Smooth muscle cell (in vitro differentiated cells): ENCODE results near the gene NDUFS8. TPM values are rescaled to one million over a fixed set of nuclear protein-coding genes. Genes with fewer than 3 reads are reported as not detected.

Experiments used
- DNase-seq: peaks from one replicate; lab custom pipeline; 2025; ENCODE audit not compliant: unreplicated experiment; lab: John Stamatoyannopoulos, UW
- H2AFZ ChIP-seq: fragments of 200-600 bp; sonication (generic); 2 replicates; pipeline ENCODE4 v1.6.0; 2016; ENCODE audit warnings: antibody characterized with exemption, low read depth, mild to moderate bottlenecking
- H3F3A ChIP-seq: fragments of 200-600 bp; sonication (generic); 2 replicates; pipeline ENCODE4 v1.6.0; 2017; ENCODE audit warnings: antibody characterized with exemption, low read depth
- H3K27ac ChIP-seq: fragments of 200-600 bp; sonication (generic); 2 replicates; pipeline ENCODE4 v1.5.1; 2016; ENCODE audit warnings: low read depth, mild to moderate bottlenecking
- H3K27me3 ChIP-seq: fragments of 200-600 bp; sonication (generic); 2 replicates; pipeline ENCODE4 v1.6.1; 2016; ENCODE audit warnings: low read depth, mild to moderate bottlenecking
- H3K36me3 ChIP-seq: fragments of 200-600 bp; sonication (generic); 2 replicates; pipeline ENCODE4 v1.5.1; 2016; ENCODE audit warnings: low read depth
- H3K4me1 ChIP-seq: fragments of 200-600 bp; sonication (generic); 2 replicates; pipeline ENCODE4 v1.5.1; 2016; ENCODE audit warnings: low read depth
- H3K4me2 ChIP-seq: fragments of 200-600 bp; sonication (generic); 2 replicates; pipeline ENCODE4 v1.6.0; 2016; ENCODE audit warnings: mild to moderate bottlenecking
- H3K4me3 ChIP-seq: fragments of 200-600 bp; sonication (generic); 2 replicates; pipeline ENCODE4 v1.5.1; 2016; ENCODE audit warnings: mild to moderate bottlenecking
- H3K79me2 ChIP-seq: fragments of 200-600 bp; sonication (generic); 2 replicates; pipeline ENCODE4 v1.6.0; 2016; ENCODE audit warnings: low read depth, mild to moderate bottlenecking
- H3K9ac ChIP-seq: fragments of 200-600 bp; sonication (generic); 2 replicates; pipeline ENCODE4 v1.6.0; 2016; ENCODE audit warnings: low read depth
- H3K9me3 ChIP-seq: fragments of 200-600 bp; sonication (generic); replicated peaks from 2 replicates; pipeline ENCODE4 v1.5.1; 2016; ENCODE audit warnings: low read depth
- H4K20me1 ChIP-seq: fragments of 200-600 bp; sonication (generic); 2 replicates; pipeline ENCODE4 v1.6.0; 2016; ENCODE audit warnings: low read depth
- CTCF ChIP-seq: fragments of 200-600 bp; sonication (generic); IDR thresholded peaks from 2 replicates; pipeline ENCODE4 v1.5.1; 2017; ENCODE audit warnings: borderline replicate concordance, mild to moderate bottlenecking, antibody characterized with exemption; ENCODE audit not compliant: insufficient read depth, poor library complexity, severe bottlenecking
- WGBS: methylation state at CpG from one replicate; pipeline ENCODE4 v1.1.7; 2016; ENCODE audit warnings: low lambda C conversion rate; 5-methylcytosine and 5-hydroxymethylcytosine counted together
- polyA plus RNA-seq: library from polyadenylated mRNA; unstranded; fragments of >200 nt; fragmentation: Nextera tagmentation; extraction: Ambion mirVana; gene quantifications from 2 replicates; pipeline ENCODE4 v1.2.1, GENCODE V29; 2016
- total RNA-seq: library from RNA; depleted of rRNA; stranded (reverse); fragments of >200 nt; gene quantifications from 2 replicates; pipeline ENCODE4 v1.2.3, GENCODE V29; 2014

NDUFS8 gene
- total and polyA plus RNA-seq, 2 experiments from 2014 or later: 165 to 314 TPM

- H3K4me3 ChIP-seq: no peak overlapping the region
Measured at GRCh38 chr11:68014157-68014946, 16.1 kb upstream of the NDUFS8 start.

GRCh38 chr11:68014947-68015447 lies 15.5 kb upstream of the NDUFS8 start:
- H3K4me2 ChIP-seq: no peak overlapping the region
- DNase-seq: no peak

More at GRCh38 chr11:68014157-68014946, 16.1 kb upstream of the NDUFS8 start:
- no peaks in the 10 kb centered on the region for H3K27me3 ChIP-seq
- no peaks in the 10 kb centered on the region for H3K9me3 ChIP-seq
- H3F3A ChIP-seq: no peaks in the 10 kb centered on the region
- no peak overlapping the region for H2AFZ ChIP-seq
- H3K27ac ChIP-seq: peak overlapping the region; percentile 46
- H3K4me1 ChIP-seq: peaks cover 19% of the 10 kb centered on the region
- no peaks in the 10 kb centered on the region for H3K79me2 ChIP-seq
- no peaks in the 10 kb centered on the region for H3K36me3 ChIP-seq
- H3K9ac ChIP-seq: peak overlapping the region; percentile 50
- no peak for DNase-seq
- WGBS: 67% methylated on average over 13 of the region's 16 CpGs
- H3K4me2 ChIP-seq: peak overlapping the region; percentile 61
- no peak for TF ChIP-seq CTCF
- no peaks in the 10 kb centered on the region for H4K20me1 ChIP-seq

GRCh38 chr11:68015467-68015866 lies 15.0 kb upstream of the NDUFS8 start:
- WGBS: 98% methylated on average over 8 of the region's 8 CpGs
- Histone ChIP-seq H3F3A (no peaks in the 10 kb centered on the region), H4K20me1 (no peaks in the 10 kb centered on the region), H3K4me2 (no peak overlapping the region), H3K36me3 (no peaks in the 10 kb centered on the region), H3K4me1 (peaks cover 9% of the 10 kb centered on the region), H3K79me2 (no peaks in the 10 kb centered on the region), H3K9ac (no peak overlapping the region), H3K27me3 (no peaks in the 10 kb centered on the region), H3K9me3 (no peaks in the 10 kb centered on the region), H3K27ac (no peak overlapping the region), H2AFZ (no peak overlapping the region), H3K4me3 (no peak overlapping the region)
- no peak for TF ChIP-seq CTCF
- no peak for DNase-seq

More at GRCh38 chr11:68014947-68015447, 15.5 kb upstream of the NDUFS8 start:
- no peak overlapping the region for H3K4me3 ChIP-seq
- H2AFZ ChIP-seq: no peak overlapping the region
- H4K20me1 ChIP-seq: no peaks in the 10 kb centered on the region
- H3K27me3 ChIP-seq: no peaks in the 10 kb centered on the region
- 96% methylated on average over 19 of the region's 19 CpGs for WGBS
- no peaks in the 10 kb centered on the region for H3F3A ChIP-seq
- no peaks in the 10 kb centered on the region for H3K36me3 ChIP-seq
- no peak overlapping the region for H3K27ac ChIP-seq
- peaks cover 14% of the 10 kb centered on the region for H3K4me1 ChIP-seq
- H3K79me2 ChIP-seq: no peaks in the 10 kb centered on the region
- H3K9me3 ChIP-seq: no peaks in the 10 kb centered on the region
- H3K9ac ChIP-seq: no peak overlapping the region
- no peak for TF ChIP-seq CTCF
